GM18526 (cell line): ENCODE results near the gene PEMT.

ENCODE experiments used
- POLR2A ChIP-seq: IDR thresholded peaks from 3 replicates; pipeline ENCODE4 v1.6.1; 2011; ENCODE audit not compliant: insufficient read length; ENCODE audit errors: extremely low read depth

The PEMT gene

GRCh38 chr17:17605729-17606088 is 14.2 kb upstream of the PEMT start:
- TF ChIP-seq POLR2A = no peak

GRCh38 chr17:17605083-17605728 is 13.7 kb upstream of the PEMT start:
- no peak for TF ChIP-seq POLR2A

DNA sequence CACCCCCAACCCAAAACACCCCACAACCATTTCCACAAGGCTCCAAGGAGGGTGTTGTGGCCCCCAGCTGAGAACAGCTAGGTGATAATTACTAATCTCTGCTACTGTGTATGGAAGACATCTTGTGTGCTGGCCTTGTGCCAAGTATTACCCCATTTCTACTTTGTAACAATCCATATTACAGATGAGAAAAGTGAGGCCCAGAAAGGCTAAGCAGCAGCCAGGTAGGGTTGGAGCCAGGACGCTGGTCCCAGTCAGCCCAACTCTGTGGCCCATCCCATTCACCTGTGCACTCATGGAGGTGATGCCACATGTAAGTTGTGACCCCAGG is 12.4 kb upstream of the PEMT start:
- TF ChIP-seq POLR2A = no peak

DNA sequence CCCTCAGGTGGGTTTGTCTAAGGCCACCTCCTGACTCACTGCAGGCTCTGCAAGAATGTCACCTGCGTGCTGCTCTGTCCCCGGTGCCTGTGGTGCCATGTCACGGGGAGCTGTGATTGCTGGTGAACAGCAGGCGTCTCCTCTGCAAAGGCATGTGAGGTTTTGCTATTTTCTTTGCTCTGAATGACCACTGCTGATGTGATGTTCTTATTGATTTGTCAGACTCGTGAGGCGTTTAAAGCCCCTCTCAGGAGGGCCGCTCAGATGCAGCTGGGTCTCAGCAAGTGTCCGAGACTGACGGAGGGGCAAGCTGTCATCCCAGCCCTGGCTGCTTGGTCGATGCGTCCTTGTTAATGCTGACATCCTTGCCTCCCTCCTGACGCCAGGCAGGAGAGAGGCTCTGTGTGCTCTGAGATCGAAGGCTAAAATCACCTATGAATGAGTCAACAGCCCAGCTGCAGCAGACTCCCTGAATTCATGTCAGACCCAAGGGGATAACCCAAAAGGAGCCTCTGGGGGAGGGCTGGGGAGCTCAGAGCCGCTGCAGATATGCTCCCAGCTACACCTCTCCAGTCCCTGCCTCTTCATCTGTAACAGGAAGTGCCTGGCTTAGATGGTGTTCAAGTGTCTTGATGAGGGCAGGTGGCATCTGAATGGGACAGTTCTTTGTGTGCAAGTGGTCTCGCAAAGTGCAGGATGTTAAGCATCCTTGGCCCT is 11.8 kb upstream of the PEMT start:
- TF ChIP-seq POLR2A = no peak

DNA sequence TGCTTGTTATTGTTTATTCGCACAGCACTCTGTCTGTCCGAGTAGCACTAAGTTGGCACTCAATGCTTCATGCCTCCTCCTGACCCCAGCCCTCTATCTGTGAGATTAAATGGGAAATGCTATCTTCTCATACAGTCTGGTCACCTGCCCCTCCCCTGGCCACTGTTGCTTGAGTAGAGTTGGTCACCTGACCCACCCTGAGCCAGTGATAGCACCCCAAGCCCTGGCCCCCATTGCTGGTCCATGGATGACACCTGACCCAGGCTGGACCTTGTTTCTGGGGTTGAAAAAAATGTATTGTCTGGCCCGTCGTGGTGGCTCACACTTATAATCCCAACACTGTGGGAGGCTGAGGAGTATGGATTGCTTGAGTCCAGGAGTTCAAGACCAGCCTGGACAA is 8.5 kb upstream of the PEMT start:
- no peak for TF ChIP-seq POLR2A

GRCh38 chr17:17598003-17598402 is 6.5 kb upstream of the PEMT start:
- no peak for TF ChIP-seq POLR2A

- TF ChIP-seq POLR2A = no peak
Measured at GRCh38 chr17:17595755-17596154, 4.2 kb upstream of the PEMT start.

GRCh38 chr17:17593222-17593620 is 1.7 kb upstream of the PEMT start:
- no peak for TF ChIP-seq POLR2A

GRCh38 chr17:17590883-17591354 is 589 bp downstream of the PEMT start:
- TF ChIP-seq POLR2A = no peak

- TF ChIP-seq POLR2A = no peak
Measured at GRCh38 chr17:17590141-17590751, 1.3 kb downstream of the PEMT start.

DNA sequence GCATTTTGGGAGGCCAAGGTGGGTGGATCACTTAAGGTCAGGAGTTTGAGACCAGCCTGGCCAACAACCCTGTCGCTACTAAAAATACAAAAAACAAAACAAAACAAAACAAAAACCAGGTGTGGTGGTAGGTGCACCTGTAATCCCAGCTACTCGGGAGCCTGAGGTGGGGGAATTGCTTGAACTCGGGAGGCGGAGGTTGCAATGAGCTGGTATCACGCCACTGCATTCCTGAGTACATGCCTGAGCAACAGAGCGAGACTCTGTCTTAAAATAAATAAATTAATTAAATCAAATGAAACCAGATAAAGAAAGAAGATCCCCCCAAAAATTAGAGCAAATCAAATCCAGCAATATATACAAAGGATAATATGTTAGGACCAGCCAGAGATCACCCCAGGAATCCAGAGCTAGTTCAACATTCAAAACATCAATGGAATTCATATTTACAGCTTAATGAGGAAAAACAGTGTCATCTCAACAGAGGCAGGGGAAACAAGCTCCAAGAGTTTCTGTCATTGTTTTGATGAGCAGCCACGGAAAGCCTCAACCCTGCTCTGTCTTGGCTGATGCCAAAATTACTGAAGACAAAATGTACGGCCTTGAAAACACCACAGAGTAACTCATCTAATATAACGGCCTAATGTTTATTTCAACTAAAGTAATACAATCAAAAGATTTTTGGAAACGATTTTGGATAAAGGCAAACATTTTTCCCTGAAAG is 3.7 kb downstream of the PEMT start:
- TF ChIP-seq POLR2A = no peak

- TF ChIP-seq POLR2A = no peak
Measured at GRCh38 chr17:17582372-17582771, 9.1 kb downstream of the PEMT start.

- TF ChIP-seq POLR2A = no peak
Measured at GRCh38 chr17:17581509-17581908, 10.0 kb downstream of the PEMT start.

DNA sequence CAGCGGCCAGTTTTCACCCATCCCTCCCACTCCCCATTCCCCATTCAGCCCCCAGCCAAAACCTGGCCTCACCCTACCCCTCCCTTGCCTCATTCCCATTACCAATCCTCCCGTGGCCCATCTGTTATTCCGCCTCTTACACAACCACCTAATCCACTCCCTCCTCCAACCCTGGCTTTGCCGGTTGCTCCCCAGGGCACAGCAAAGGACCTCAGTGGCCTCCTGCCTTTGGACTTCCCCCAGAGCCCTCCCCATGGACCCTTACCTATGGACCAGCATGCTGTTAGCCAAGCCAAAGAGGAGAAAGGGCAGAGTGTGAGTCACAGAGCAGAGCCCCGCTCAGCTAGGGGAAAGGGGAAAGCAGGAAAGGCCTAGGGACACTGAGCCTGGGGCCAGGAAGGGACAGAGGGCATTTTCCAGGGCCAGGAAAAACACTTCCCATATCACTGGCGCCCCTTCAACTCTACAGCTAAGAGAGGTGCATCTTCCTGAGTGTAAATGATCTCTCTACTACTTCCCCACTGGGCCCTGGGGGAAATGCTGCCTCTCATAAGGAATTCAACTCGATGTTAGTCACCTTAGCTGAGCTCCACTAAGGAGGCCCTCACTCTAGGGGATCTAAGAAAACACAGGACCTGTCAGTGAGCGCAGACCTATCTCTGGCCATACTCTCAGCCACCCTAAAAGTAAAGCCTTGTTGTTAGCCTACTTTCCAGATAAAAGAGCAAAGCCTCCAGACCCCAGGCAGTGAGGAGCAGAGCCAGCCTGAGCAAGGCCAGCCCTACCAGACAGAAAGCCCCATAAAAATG is 10.6 kb downstream of the PEMT start:
- no peak for TF ChIP-seq POLR2A

- TF ChIP-seq POLR2A = no peak
Measured at GRCh38 chr17:17579691-17580090, 11.8 kb downstream of the PEMT start.
